DMS53 treated with DMSO at 0.1 percent for 48 hours (cell line): ENCODE results near the gene EVI5.

Experiments used
- DNase-seq: peaks from one replicate; lab custom pipeline; 2025; ENCODE audit not compliant: unreplicated experiment; lab: John Stamatoyannopoulos, UW

The EVI5 gene

GRCh38 chr1:92784639-92785500 lies at the start of gene EVI5:
Gene EVI5, minus strand, starts transcription at chr1:92785108. Its CDS starts 48,562 bp downstream, at chr1:92736546.
- DNase-seq: peak; percentile 99

DNA sequence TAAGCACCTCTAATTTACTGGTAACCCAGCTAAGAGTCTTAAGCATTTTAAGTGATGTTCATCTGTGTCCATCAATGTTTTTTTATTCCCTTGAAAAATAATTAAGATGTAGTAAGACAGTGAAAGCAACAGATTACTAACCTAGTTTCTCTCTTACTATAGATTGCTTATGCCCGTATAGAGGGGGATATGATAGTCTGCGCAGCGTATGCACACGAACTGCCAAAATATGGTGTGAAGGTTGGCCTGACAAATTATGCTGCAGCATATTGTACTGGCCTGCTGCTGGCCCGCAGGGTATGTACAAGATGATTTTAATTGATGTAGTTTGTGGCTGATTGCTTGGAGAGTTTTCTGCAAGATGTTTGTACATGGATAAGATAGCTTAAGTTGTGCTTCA lies 49.7 kb upstream of the EVI5 start:
- no peak for DNase-seq

GRCh38 chr1:92833840-92834239 lies 48.9 kb upstream of the EVI5 start:
- no peak for DNase-seq

GRCh38 chr1:92832537-92833114 lies 47.7 kb upstream of the EVI5 start:
- DNase-seq: peak; percentile 29

DNA sequence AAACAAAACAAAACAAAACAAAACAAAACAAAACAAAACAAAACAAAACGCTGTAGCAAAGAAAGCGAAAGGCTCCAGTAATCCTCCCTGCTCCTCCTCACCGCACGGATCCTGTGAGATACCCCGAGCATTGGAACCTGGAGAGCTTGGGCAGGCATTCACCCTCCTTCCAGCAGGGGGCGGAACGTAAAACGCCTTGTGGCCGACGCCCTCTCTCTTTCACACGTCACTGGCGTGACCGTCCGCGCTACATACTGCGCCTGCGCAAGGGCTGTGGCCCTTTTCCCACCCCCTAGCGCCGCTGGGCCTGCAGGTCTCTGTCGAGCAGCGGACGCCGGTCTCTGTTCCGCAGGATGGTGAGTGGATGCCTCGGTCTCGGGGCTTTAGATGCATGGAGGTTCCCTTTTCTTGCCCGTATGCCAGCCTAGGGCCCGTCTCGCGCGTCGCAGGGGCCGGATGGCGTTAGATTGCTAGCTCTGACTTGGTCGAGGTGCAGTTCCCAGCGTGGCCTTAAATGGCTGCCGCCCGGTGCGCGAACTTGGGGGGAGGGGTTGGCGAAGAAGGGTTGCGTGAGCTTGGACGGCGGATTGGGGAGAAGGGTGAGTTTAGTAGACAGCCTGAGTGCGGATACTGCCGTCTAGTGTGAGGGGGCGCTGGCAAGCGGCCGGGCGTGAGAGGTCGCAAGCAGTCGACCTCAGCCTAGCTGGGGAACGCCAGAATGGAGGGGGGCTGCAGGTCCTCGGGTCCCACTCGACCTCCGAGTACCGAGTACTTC lies 47.0 kb upstream of the EVI5 start, which contains the start of gene RPL5:
Gene RPL5 (plus strand): TSS at position 279 of the 775 bp plus-strand sequence. CDS start 75 bp downstream, at position 354.
- DNase-seq: peak; percentile 99

GRCh38 chr1:92831368-92831761 lies 46.5 kb upstream of the EVI5 start:
- no peak for DNase-seq

GRCh38 chr1:92826792-92827191 lies 41.9 kb upstream of the EVI5 start:
- peak; percentile 54 for DNase-seq

- no peak for DNase-seq
Observed at GRCh38 chr1:92822879-92823278, 38.0 kb upstream of the EVI5 start.

DNA sequence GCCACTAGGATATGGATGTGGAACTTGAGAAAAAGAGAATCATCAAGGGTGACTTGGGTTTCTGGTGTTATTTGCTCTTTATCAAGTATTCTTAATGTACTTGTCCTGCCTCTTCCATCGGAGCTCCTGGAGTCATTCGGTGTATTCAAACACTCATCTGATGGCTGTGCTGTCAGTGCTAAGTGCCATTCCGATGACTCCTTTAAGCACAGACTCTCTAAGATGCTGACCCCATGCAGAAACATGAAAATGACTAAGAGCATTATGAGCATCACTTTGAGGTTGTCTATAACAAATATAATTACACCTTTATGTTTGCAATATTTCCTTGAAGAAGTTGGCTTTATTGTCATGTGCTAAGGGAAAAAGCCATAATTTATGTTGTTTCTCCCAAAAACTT lies 35.6 kb upstream of the EVI5 start:
- no peak for DNase-seq

GRCh38 chr1:92820024-92820423 lies 35.1 kb upstream of the EVI5 start:
- no peak for DNase-seq

DNA sequence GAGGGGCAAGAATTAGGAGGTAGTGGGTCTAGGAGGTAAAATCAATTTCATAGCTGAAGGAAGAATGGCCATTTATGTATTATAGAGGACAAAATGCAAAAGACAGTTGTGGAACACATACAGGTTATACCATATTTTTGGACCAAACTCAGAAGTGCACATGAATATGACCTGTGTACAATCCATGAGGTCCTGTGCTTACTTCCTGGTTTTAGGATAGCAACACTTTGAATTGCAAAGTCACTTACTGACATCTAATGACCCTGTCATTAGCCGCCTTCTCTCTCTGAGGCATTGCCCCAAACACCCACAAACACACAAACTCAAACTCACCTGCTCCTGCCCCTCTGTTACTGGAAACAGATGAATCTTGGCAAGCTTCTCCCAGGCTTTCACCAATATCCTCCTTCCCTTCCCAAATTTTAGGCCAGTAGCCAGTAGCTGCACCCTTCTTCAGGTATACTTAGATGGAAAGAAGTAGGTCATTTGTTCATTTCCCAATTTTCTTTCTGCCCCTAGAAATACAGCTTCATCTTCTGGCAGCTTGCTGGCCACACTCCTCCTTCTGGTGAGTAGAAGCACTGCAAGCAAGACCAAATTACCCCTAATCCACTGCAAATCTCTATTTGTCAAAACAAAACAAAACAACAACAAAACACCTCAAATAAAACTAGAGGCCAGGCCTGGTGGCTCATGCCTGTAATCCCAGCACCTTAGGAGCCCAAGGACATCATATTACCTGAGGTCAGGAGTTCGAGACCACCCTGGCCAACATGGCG lies 33.3 kb upstream of the EVI5 start:
- peak; percentile 39 for DNase-seq

- peak; percentile 79 for DNase-seq
Observed at GRCh38 chr1:92817137-92817697, 32.3 kb upstream of the EVI5 start.

DNA sequence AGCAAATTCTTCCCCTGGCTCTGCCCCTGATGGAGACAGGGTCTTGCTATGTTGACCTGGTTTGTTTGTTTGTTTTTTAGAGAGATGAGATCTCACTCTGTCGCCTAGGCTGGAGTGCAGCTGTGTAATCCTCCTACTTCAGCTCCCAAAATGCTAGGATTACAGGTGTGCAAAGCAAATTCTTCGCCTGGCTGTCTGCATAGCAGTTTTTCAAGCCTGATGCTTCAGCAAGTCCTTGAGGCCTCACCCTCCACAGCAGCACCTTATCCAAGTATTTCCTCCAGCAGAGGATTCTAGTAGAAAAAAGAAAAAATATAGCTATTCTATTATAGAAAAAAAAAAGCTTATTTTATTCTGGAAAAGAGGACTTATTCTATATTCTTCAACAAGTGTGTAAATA lies 31.8 kb upstream of the EVI5 start:
- no peak for DNase-seq

DNA sequence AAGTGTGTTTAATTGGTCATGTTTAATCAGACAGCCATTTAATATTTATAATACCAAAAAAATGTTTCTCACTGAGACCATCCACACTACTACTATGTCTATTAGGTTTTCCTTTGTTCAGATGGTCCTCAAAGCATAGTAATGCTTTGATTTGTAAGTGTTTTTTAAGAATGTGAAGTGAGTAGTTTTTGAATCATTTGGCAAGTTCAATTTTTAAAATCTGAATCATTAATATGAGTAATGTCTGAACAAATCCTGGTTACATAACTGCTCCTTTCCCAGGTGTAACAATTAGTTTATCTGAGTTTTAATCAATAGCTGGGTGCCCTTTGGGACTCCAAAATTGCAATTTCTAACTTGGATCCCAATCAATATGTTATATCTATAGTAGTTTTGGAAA lies 23.5 kb upstream of the EVI5 start:
- DNase-seq: no peak

- no peak for DNase-seq
Observed at GRCh38 chr1:92805216-92805615, 20.3 kb upstream of the EVI5 start.

GRCh38 chr1:92804721-92805201 lies 19.9 kb upstream of the EVI5 start:
- DNase-seq: no peak

DNA sequence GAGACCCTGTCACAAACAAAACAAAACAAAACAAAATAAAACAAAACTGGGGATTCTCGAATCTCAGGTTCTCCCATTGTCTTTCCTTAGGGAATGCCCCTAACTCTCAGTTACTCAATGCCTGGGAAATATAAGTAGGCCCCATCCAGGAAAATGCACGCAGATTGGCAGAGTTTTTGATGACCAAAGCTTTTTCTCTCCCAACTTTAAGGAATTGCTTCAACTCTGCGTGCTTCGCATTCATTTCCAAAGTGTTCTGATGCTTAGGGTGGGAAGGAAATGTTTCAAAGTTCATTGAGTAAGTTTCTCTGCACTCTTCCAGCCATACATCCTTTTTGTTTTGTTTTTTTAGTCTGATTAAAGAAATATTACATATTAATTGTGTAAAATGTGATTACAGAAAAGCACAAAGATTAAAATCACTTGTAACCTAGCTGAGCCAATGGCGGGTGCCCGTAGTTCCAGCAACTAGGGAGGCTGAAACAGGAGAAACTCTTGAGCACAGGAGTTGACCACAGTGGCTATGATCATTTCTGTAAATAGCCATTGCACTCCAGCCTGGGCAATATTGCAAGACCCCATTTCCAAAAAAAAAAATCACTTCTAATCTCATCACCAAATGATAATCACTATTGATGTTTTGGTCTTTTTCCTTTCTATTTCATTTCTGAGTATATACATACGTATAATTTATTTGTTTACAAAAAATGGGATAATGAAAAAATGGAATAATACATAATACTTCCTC lies 18.4 kb upstream of the EVI5 start:
- DNase-seq: no peak

DNA sequence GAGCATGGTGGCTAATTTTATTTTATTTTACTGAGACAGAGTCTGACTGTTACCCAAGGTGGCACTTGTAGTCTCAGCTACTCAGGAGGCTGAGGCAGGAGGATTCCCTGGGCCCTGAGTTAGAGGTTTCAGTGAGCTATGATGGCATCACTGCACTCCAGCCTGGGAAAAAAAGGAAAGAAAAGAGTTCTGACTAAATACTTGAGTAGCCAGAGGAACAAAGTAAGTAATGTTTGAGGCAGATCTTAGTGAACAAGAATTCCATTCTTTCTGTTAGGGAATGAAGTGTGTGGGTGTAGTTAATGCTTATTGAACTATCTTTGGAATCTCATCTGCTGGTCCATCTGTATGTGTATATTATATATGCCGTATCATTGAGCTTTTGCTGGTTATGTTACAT lies 13.1 kb upstream of the EVI5 start:
- DNase-seq: no peak

GRCh38 chr1:92797297-92797696 lies 12.4 kb upstream of the EVI5 start:
- no peak for DNase-seq

- DNase-seq: no peak
Observed at GRCh38 chr1:92795166-92795565, 10.3 kb upstream of the EVI5 start.
